Gastroesophageal sphincter (tissue), 4 donors: ENCODE measurements around the gene COL19A1. TPM values are rescaled to one million over a fixed set of nuclear protein-coding genes. Genes with fewer than 3 reads are reported as not detected.

Experiments used
- ATAC-seq: fragments of 150-250 bp; one replicate; pipeline ENCODE4 v1.9.1; 2016; ENCODE audit warnings: mild to moderate bottlenecking, moderate library complexity
- H3K27ac ChIP-seq, 4 donors: fragments of 200-600 bp; sonication (generic) in 3 of 4; 1 replicate in 3 of 4; 2 replicates in 1 of 4; pipeline ENCODE4 v1.5.1; 2016 to 2019
- H3K27me3 ChIP-seq: fragments of 200-600 bp; sonication (generic); one replicate; pipeline ENCODE4 v1.5.1; 2019
- H3K36me3 ChIP-seq, 2 donors: fragments of 200-600 bp; sonication (generic); one replicate each; pipeline ENCODE4 v1.5.1; 2019; ENCODE audit warnings: control low read depth in 1 of 2
- H3K4me1 ChIP-seq, 3 donors: fragments of 200-600 bp; sonication (generic); 1 replicate in 2 of 3; 2 replicates in 1 of 3; pipeline ENCODE4 v1.5.1; 2016 to 2019; ENCODE audit warnings: control low read depth in 2 of 3
- H3K4me3 ChIP-seq, 2 donors: fragments of 200-600 bp; sonication (generic); one replicate each; pipeline ENCODE4 v1.5.1; 2019; ENCODE audit warnings: mild to moderate bottlenecking in 1 of 2, moderate library complexity in 1 of 2
- H3K9me3 ChIP-seq, 3 donors: fragments of 200-600 bp; sonication (generic); one replicate each; pipeline ENCODE4 v1.5.1; 2017 to 2019; ENCODE audit warnings: control low read depth in 2 of 3
- EP300 ChIP-seq: sonication (generic); formaldehyde crosslinking; IDR thresholded peaks from one replicate; pipeline ENCODE4 v1.6.1; 2017; ENCODE audit warnings: antibody characterized with exemption, mild to moderate bottlenecking
- POLR2A ChIP-seq, 2 donors: fragments of 450-650 bp; IDR thresholded peaks; one replicate each; pipeline ENCODE4 v1.6.1; 2017; ENCODE audit warnings: antibody characterized with exemption in 2 of 2, mild to moderate bottlenecking in 2 of 2, moderate library complexity in 1 of 2
- POLR2AphosphoS5 ChIP-seq: sonication (generic); formaldehyde crosslinking; IDR thresholded peaks from one replicate; pipeline ENCODE4 v1.6.1; 2017; ENCODE audit warnings: antibody characterized with exemption
- WGBS, 2 donors: methylation state at CpG; one replicate each; pipeline ENCODE4 v1.1.5; 2018; ENCODE audit warnings: low coverage in 1 of 2; 5-methylcytosine and 5-hydroxymethylcytosine counted together
- total RNA-seq, 4 donors: library from RNA; depleted of rRNA; stranded (reverse); fragments of >200 nt; gene quantifications; one replicate each; pipeline ENCODE4 v1.1.0, GENCODE V29; 2016
- TF ChIP-seq, protein P1 (sequence below), 4 experiments: fragments of 200-600 bp in 2 of 4; fragments of 450-650 bp in 2 of 4; sonication (generic) in 1 of 4; IDR thresholded peaks; one replicate each; pipeline ENCODE4 v1.5.1; 2017 to 2019; ENCODE audit warnings: antibody characterized with exemption in 4 of 4, mild to moderate bottlenecking in 2 of 4, moderate library complexity in 2 of 4

Gene COL19A1
- total RNA-seq, 4 donors from 2014 or later = 3.7 to 15.6 (median 6.5) TPM

DNA sequence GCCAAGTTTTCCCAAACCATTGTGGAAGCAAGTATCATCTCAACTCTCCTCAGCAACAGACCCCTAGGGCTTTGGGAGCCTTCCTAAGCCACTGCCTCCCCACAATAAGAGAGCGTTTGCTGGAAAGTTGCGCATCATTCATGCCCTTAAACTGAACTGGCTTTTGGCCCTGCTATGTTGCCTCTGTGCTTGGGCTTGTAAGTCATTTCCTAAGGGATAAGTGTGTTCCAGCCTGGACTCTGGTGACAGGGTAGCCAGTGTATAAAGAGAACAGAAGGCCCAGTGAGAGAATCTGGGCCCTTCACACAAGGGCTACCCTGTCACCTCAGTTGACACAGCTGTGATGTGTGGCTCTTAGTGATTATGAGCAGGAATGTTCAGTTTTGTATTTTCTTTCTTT is 358.7 kb downstream of the COL19A1 start:
- Histone ChIP-seq H3K27ac (no peak overlapping the region), H3K4me3 (no peak overlapping the region), H3K4me1 (peaks cover 0 to 25% (median 0%) of the 10 kb centered on the region in 3 donors), H3K9me3 (no peaks in the 10 kb centered on the region), H3K36me3 (no peaks in the 10 kb centered on the region), H3K27me3 (no peaks in the 10 kb centered on the region)
- TF ChIP-seq, protein P1, sequence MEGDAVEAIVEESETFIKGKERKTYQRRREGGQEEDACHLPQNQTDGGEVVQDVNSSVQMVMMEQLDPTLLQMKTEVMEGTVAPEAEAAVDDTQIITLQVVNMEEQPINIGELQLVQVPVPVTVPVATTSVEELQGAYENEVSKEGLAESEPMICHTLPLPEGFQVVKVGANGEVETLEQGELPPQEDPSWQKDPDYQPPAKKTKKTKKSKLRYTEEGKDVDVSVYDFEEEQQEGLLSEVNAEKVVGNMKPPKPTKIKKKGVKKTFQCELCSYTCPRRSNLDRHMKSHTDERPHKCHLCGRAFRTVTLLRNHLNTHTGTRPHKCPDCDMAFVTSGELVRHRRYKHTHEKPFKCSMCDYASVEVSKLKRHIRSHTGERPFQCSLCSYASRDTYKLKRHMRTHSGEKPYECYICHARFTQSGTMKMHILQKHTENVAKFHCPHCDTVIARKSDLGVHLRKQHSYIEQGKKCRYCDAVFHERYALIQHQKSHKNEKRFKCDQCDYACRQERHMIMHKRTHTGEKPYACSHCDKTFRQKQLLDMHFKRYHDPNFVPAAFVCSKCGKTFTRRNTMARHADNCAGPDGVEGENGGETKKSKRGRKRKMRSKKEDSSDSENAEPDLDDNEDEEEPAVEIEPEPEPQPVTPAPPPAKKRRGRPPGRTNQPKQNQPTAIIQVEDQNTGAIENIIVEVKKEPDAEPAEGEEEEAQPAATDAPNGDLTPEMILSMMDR (IDR thresholded peaks at IDR 0.05) = no peak
- TF ChIP-seq POLR2AphosphoS5 = no peak
- no peak for TF ChIP-seq POLR2A (IDR thresholded peaks at IDR 0.05)
- TF ChIP-seq EP300 = no peak
- no peak for ATAC-seq
- 75 to 80% methylated on average over 1 to 2 of the region's 2 CpGs for WGBS, 2 donors

DNA sequence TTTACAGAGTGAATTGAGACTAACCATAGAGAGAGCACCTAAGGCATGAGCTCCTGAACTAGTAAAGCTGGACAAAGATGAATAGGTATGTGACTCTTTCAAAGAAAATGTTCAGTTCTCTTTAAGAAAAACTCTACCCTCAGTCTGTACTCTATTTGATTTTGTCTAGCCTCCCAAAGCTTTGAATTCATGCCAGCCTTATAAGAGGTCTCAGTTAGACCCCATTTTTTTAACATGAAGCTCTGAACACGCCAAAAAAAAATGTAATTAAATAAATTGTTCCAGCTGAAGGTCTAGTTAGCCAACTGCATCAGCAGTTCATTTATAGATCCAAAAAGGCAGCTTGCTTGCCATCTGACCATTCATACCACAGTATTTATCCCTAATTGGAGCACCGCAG is 365.0 kb downstream of the COL19A1 start:
- H3K4me1 ChIP-seq = peaks cover 0 to 23% (median 0%) of the 10 kb centered on the region in 3 donors
- H3K9me3 ChIP-seq = no peaks in the 10 kb centered on the region
- no peaks in the 10 kb centered on the region for H3K27me3 ChIP-seq
- no peak overlapping the region for H3K27ac ChIP-seq
- no peak overlapping the region for H3K4me3 ChIP-seq
- 36 to 37% methylated on average over 2 of the region's 2 CpGs for WGBS, 2 donors
- no peak for TF ChIP-seq POLR2A (IDR thresholded peaks at IDR 0.05)
- no peak for TF ChIP-seq EP300
- no peaks in the 10 kb centered on the region for H3K36me3 ChIP-seq
- ATAC-seq = no peak

DNA sequence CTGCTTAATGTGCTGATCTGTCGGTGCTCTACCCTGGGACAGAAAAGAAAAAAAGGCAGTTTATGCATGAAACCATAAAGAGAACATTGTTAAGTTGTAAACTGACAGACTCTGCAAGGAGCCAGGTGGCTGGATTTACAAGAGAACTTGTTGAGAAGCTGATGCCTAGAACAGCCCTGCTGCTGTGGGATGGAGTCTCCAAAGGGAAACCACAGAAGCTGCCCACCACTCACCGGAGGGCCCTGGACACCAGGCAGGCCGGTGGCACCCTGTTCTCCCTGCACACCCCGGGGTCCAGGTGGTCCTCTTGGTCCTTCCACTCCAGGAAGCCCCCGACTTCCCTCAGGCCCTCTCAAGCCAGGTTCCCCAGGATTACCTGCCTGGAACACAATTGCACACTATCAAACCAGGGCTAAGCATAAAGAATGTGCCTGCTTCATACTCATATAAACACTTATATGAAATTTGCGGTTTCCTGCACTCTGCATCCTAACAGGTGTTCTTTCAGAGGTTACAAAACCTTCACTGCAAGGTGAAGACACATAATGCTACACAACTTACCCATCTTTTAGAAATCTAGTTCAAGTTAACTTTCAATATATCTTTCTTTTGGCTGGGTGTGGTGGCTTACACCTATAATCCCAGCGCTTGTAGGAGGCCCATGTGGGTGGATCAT is 368.3 kb downstream of the COL19A1 start:
- no peak for ATAC-seq
- WGBS, 2 donors = 90 to 92% methylated on average over 4 to 6 of the region's 7 CpGs
- H3K4me1 ChIP-seq = peaks cover 0 to 6% (median 0%) of the 10 kb centered on the region in 3 donors
- TF ChIP-seq POLR2A (IDR thresholded peaks at IDR 0.05) (no peak), POLR2AphosphoS5 (no peak), EP300 (no peak)
- TF ChIP-seq, protein P1 (IDR thresholded peaks at IDR 0.05) = no peak
- no peaks in the 10 kb centered on the region for H3K27me3 ChIP-seq
- no peaks in the 10 kb centered on the region for H3K9me3 ChIP-seq
- H3K27ac ChIP-seq = no peak overlapping the region
- no peak overlapping the region for H3K4me3 ChIP-seq
- no peaks in the 10 kb centered on the region for H3K36me3 ChIP-seq

DNA sequence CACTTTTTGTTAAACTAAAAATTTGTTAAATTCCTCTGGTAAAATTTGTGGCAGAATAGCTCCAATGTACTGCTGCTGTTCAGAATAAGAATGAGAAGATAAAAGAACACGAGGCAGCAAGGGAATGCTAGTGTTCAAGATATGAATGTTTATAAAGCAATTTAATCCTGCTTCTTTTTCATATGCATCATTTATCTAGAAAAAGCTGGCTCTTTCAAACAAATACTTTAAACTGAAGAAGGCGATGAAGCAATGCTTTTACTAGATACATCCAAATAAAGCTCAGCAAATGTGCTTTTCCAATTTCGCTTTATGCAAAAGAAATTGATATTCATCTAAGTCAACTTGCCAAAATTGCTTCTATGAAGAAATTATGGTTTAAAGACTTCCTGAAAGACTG is 370.0 kb downstream of the COL19A1 start:
- 37 to 39% methylated on average over 3 of the region's 3 CpGs for WGBS, 2 donors
- ATAC-seq = no peak
- H3K27me3 ChIP-seq = no peaks in the 10 kb centered on the region
- no peak overlapping the region for H3K4me3 ChIP-seq
- H3K27ac ChIP-seq = no peak overlapping the region
- no peaks in the 10 kb centered on the region for H3K36me3 ChIP-seq
- no peaks in the 10 kb centered on the region for H3K9me3 ChIP-seq
- H3K4me1 ChIP-seq = no peaks in the 10 kb centered on the region
- no peak for TF ChIP-seq EP300
- no peak for TF ChIP-seq POLR2A (IDR thresholded peaks at IDR 0.05)
- TF ChIP-seq, protein P1 (IDR thresholded peaks at IDR 0.05) = no peak
- no peak for TF ChIP-seq POLR2AphosphoS5

DNA sequence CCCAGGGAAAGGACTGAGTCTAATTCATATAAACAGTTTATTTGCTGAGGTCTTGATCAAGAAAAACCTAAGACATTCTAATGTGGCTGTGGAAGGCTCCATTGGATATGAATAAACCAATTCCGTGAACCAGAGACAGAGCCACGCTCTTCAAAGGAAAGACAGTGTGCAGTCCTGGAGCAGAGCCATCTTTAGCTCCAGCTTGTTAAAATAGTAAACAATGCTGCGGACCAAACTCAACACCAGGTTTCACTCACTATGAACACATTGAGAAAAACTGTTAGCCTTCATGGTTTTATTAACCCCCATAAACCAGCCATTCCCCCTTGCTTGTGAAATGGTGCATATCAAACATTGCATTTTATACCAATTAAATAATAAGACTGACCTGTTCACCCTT is 374.7 kb downstream of the COL19A1 start:
- 25 to 50% methylated on average over 1 to 3 of the region's 3 CpGs for WGBS, 2 donors
- Histone ChIP-seq H3K27me3 (no peaks in the 10 kb centered on the region), H3K9me3 (no peaks in the 10 kb centered on the region), H3K27ac (no peak overlapping the region), H3K4me3 (no peak overlapping the region), H3K36me3 (no peaks in the 10 kb centered on the region), H3K4me1 (peaks cover 0 to 6% (median 0%) of the 10 kb centered on the region in 3 donors)
- no peak for ATAC-seq
- TF ChIP-seq EP300 = no peak
- TF ChIP-seq POLR2AphosphoS5 = no peak
- TF ChIP-seq, protein P1 (IDR thresholded peaks at IDR 0.05) = no peak
- no peak for TF ChIP-seq POLR2A (IDR thresholded peaks at IDR 0.05)
